Liver (tissue), 9 donors: Measurements from ENCODE around the gene HEPACAM2. TPM values are rescaled to one million over a fixed set of nuclear protein-coding genes. Genes with fewer than 3 reads are reported as not detected.

ENCODE experiments used
- DNase-seq: peaks from one replicate; pipeline ENCODE4 v3.0.0-alpha.2; 2017; ENCODE audit warnings: low spot score
- H3K27ac ChIP-seq, 2 donors: one replicate each; pipeline ENCODE4 v1.7.0; 2013; ENCODE audit warnings: inconsistent platforms in 2 of 2, low read length in 2 of 2, control low read depth in 1 of 2, low read depth in 1 of 2, mild to moderate bottlenecking in 1 of 2
- H3K27me3 ChIP-seq, 4 donors: one replicate each; pipeline versions ENCODE4 v1.6.1 to v1.7.0; 2013; ENCODE audit warnings: low read length in 3 of 4, inconsistent platforms in 1 of 4, mild to moderate bottlenecking in 1 of 4, moderate library complexity in 1 of 4; ENCODE audit not compliant: control insufficient read depth in 4 of 4, insufficient read depth in 4 of 4
- H3K36me3 ChIP-seq, 4 donors: one replicate each; pipeline versions ENCODE4 v1.6.1 to v1.7.0; 2013; ENCODE audit warnings: low read length in 3 of 4, mild to moderate bottlenecking in 3 of 4, low read depth in 1 of 4, moderate library complexity in 1 of 4; ENCODE audit not compliant: control insufficient read depth in 4 of 4, insufficient read depth in 3 of 4
- H3K4me1 ChIP-seq, 4 donors: one replicate each; pipeline versions ENCODE4 v1.6.1 to v1.7.0; 2013; ENCODE audit warnings: low read length in 3 of 4, mild to moderate bottlenecking in 3 of 4, moderate library complexity in 1 of 4; ENCODE audit not compliant: control insufficient read depth in 4 of 4, insufficient read depth in 4 of 4
- H3K4me3 ChIP-seq, 3 donors: one replicate each; pipeline versions ENCODE4 v1.6.1 to v1.7.0; 2013; ENCODE audit warnings: low read length in 3 of 3, control low read depth in 1 of 3, low read depth in 1 of 3, mild to moderate bottlenecking in 1 of 3
- H3K9ac ChIP-seq, 2 donors: one replicate each; pipeline ENCODE4 v1.7.0; 2013; ENCODE audit warnings: low read length in 2 of 2, mild to moderate bottlenecking in 2 of 2, moderate library complexity in 2 of 2, control low read depth in 1 of 2, low read depth in 1 of 2
- H3K9me3 ChIP-seq, 4 donors: one replicate each; pipeline versions ENCODE4 v1.6.1 to v1.7.0; 2013; ENCODE audit warnings: low read length in 3 of 4; ENCODE audit not compliant: control insufficient read depth in 4 of 4
- ATF3 ChIP-seq: IDR thresholded peaks from 2 replicates; pipeline ENCODE4 v1.6.1; 2016; ENCODE audit warnings: antibody characterized with exemption
- CTCF ChIP-seq: fragments of 150-350 bp; IDR thresholded peaks from 2 replicates; pipeline ENCODE4 v1.5.1; 2017; ENCODE audit warnings: improper control_type of control experiment, low read depth, low read length; ENCODE audit not compliant: missing input control
- EGR1 ChIP-seq, 2 donors: IDR thresholded peaks; 2 replicates each; pipeline ENCODE4 v1.6.1; 2016 to 2018; ENCODE audit warnings: antibody characterized with exemption in 2 of 2, low read depth in 2 of 2
- FOXA1 ChIP-seq: IDR thresholded peaks from 2 replicates; pipeline ENCODE4 v1.6.1; 2016; ENCODE audit warnings: antibody characterized with exemption
- FOXA2 ChIP-seq: IDR thresholded peaks from 2 replicates; pipeline ENCODE4 v1.6.1; 2016; ENCODE audit warnings: antibody characterized with exemption
- HNF4A ChIP-seq, 2 donors: conservative IDR thresholded peaks; 2 replicates each; pipeline ENCODE4 v1.6.1; 2016; ENCODE audit warnings: antibody characterized with exemption in 2 of 2, mild to moderate bottlenecking in 2 of 2
- HNF4G ChIP-seq: IDR thresholded peaks from 2 replicates; pipeline ENCODE4 v1.6.1; 2016; ENCODE audit warnings: antibody characterized with exemption
- JUND ChIP-seq, 2 donors: IDR thresholded peaks; 2 replicates each; pipeline ENCODE4 v1.6.1; 2016; ENCODE audit warnings: antibody characterized with exemption in 2 of 2
- MAX ChIP-seq: IDR thresholded peaks from 2 replicates; pipeline ENCODE4 v1.6.1; 2016; ENCODE audit warnings: antibody characterized with exemption
- NR2F2 ChIP-seq: IDR thresholded peaks from 2 replicates; pipeline ENCODE4 v1.6.1; 2016; ENCODE audit warnings: antibody characterized with exemption
- RAD21 ChIP-seq, 2 donors: IDR thresholded peaks; 2 replicates each; pipeline ENCODE4 v1.6.1; 2016; ENCODE audit warnings: antibody characterized with exemption in 2 of 2, mild to moderate bottlenecking in 2 of 2
- RXRA ChIP-seq, 2 donors: IDR thresholded peaks; 2 replicates each; pipeline ENCODE4 v1.6.1; 2017 to 2018; ENCODE audit warnings: antibody characterized with exemption in 2 of 2, mild to moderate bottlenecking in 1 of 2
- SP1 ChIP-seq: IDR thresholded peaks from 2 replicates; pipeline ENCODE4 v1.6.1; 2018; ENCODE audit warnings: antibody characterized with exemption, mild to moderate bottlenecking
- ZBTB33 ChIP-seq: IDR thresholded peaks from 2 replicates; pipeline ENCODE4 v1.6.1; 2016; ENCODE audit warnings: antibody characterized with exemption
- WGBS: extraction: QIAGEN DNeasy Blood & Tissue Kit; methylation state at CpG from one replicate; pipeline ENCODE4 v1.1.7; 2013; 5-methylcytosine and 5-hydroxymethylcytosine counted together
- polyA plus RNA-seq, 2 donors: library from polyadenylated mRNA; stranded (reverse) in 1 of 2; unstranded in 1 of 2; fragments of 200-250 nt in 1 of 2; fragments of >200 nt in 1 of 2; fragmentation: Nextera tagmentation in 1 of 2; extraction: Ambion mirVana in 1 of 2; gene quantifications; one replicate each; pipeline versions ENCODE4 v1.2.1 to v1.2.3, GENCODE V29; 2013 to 2015
- total RNA-seq, 2 donors: library from RNA; depleted of rRNA; stranded (reverse); fragments of >200 nt; gene quantifications; one replicate each; pipeline ENCODE4 v1.2.3, GENCODE V29; 2014
- donor health status: healthy.
- donor health status: healthy.
- donor health status: healthy.
- donor health status: healthy.
- donor health status: healthy.

Gene HEPACAM2
- total and polyA plus RNA-seq, 4 donors = 4.4 TPM; not detected in 3

GRCh38 chr7:93203496-93203895, 22.8 kb downstream of the HEPACAM2 start (continued):
- no peak for TF ChIP-seq FOXA1
- no peak for TF ChIP-seq ATF3
- TF ChIP-seq HNF4A (conservative IDR thresholded peaks at IDR 0.05) = no peak
- TF ChIP-seq EGR1 (IDR thresholded peaks at IDR 0.05; ENCODE audit: low read depth in 2 of 2) = no peak
- TF ChIP-seq NR2F2 = no peak

DNA sequence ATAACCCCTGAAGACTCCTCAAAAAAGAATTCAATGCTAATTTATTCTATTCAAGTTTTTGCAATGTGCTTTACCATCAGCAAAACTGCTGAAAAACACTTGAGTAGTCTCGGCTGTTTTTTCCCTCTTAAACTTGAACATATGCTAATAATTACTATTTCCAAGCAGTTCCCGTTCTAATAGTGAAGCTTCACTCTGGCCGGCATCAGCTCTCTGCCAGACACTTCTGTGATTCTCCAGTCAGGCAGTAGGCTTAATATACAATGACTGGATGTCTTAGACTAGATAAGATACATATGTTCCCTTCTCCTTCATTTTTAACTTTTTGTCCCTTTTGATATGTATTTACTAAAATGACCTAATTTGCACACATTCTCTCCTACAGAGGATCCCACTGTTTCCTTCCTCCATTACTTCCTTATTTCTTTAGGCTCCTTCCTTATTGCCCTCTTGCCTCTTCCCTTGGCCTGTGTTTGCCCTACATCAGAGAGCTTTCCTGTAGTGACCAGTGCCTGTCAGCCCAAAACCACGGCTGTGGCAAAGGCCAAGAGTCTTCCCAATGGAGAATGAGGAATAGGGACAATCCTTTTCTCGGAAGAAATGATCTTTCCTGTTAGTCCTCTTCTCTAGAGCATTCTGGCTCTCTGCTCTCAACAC, 23.5 kb downstream of the HEPACAM2 start:
- no peak overlapping the region for H3K4me3 ChIP-seq
- TF ChIP-seq FOXA1 = no peak
- TF ChIP-seq ATF3 = no peak
- no peak for TF ChIP-seq JUND (IDR thresholded peaks at IDR 0.05)
- TF ChIP-seq MAX = no peak
- no peak for TF ChIP-seq RXRA (IDR thresholded peaks at IDR 0.05)
- no peak for TF ChIP-seq RAD21 (IDR thresholded peaks at IDR 0.05)
- TF ChIP-seq CTCF = no peak
- TF ChIP-seq ZBTB33 = no peak
- H3K27ac ChIP-seq = no peak overlapping the region
- H3K9me3 ChIP-seq = no peaks in the 10 kb centered on the region
- peaks cover 0 to 6% (median 1%) of the 10 kb centered on the region in 4 donors for H3K27me3 ChIP-seq
- WGBS = 69% methylated on average over 5 of the region's 5 CpGs
- no peaks in the 10 kb centered on the region for H3K4me1 ChIP-seq
- H3K9ac ChIP-seq = no peak overlapping the region
- DNase-seq = no peak
- no peaks in the 10 kb centered on the region for H3K36me3 ChIP-seq

DNA sequence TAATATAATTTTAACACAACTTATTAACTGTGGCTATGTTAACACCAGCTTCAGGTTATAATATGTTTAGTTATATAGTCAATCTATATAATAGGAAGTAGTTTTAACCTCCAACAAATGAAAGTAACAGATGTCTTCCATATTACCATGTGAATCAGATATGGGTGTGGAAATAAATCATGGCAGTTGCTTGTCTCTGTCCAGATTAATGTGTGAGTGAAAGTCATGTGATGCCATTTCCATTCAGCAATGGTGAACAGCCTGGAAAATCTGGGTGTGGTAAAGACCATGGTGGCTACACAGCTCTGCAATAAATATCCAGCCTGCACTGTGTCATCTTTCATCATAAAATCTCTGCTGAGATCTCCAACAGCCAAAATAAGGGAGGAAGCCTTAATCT, 27.8 kb downstream of the HEPACAM2 start:
- no peak for TF ChIP-seq ZBTB33
- no peak for TF ChIP-seq HNF4G
- no peak for TF ChIP-seq FOXA2
- no peak for TF ChIP-seq ATF3
- no peak for TF ChIP-seq SP1
- TF ChIP-seq CTCF = no peak
- no peak for TF ChIP-seq EGR1 (IDR thresholded peaks at IDR 0.05; ENCODE audit: low read depth in 2 of 2)
- DNase-seq = no peak
- Histone ChIP-seq H3K27me3 (peaks cover 0 to 4% (median 1%) of the 10 kb centered on the region in 4 donors), H3K4me1 (no peaks in the 10 kb centered on the region), H3K36me3 (no peaks in the 10 kb centered on the region), H3K4me3 (no peak overlapping the region), H3K9ac (no peak overlapping the region), H3K27ac (no peak overlapping the region), H3K9me3 (no peaks in the 10 kb centered on the region)
